DND-41 (cell line): ENCODE results near the gene SEPTIN10.

ENCODE experiments used
- CTCF ChIP-seq: IDR thresholded peaks from 2 replicates; pipeline ENCODE4 v1.5.1; 2012; ENCODE audit warnings: borderline replicate concordance, low read length, moderate library complexity, mild to moderate bottlenecking; ENCODE audit not compliant: poor library complexity, severe bottlenecking; ENCODE audit errors: extremely low read depth
- EZH2 ChIP-seq: IDR thresholded peaks from 3 replicates; pipeline ENCODE4 v1.6.1; 2012; ENCODE audit warnings: borderline replicate concordance, low read depth, mild to moderate bottlenecking, moderate library complexity, low read length, inconsistent platforms; ENCODE audit not compliant: severe bottlenecking

- TF ChIP-seq CTCF (no peak), EZH2 (no peak)
Observed at GRCh38 chr2:109638795-109639194, 25.0 kb upstream of the SEPTIN10 start.
